GM19328 (cell line): ENCODE measurements around the gene CDPF1.
"Not testable (repeated sequence)": the region's sequence is repeated elsewhere in the genome, so short reads cannot be mapped to it uniquely, and the experiment has no call there.

Experiments
- ATAC-seq: cut with Tn5 transposase; IDR thresholded peaks from one replicate; pipeline ENCODE4 v1.9.1; 2021; ENCODE audit warnings: mild to moderate bottlenecking, moderate library complexity; ENCODE audit not compliant: unreplicated experiment

Gene CDPF1

DNA sequence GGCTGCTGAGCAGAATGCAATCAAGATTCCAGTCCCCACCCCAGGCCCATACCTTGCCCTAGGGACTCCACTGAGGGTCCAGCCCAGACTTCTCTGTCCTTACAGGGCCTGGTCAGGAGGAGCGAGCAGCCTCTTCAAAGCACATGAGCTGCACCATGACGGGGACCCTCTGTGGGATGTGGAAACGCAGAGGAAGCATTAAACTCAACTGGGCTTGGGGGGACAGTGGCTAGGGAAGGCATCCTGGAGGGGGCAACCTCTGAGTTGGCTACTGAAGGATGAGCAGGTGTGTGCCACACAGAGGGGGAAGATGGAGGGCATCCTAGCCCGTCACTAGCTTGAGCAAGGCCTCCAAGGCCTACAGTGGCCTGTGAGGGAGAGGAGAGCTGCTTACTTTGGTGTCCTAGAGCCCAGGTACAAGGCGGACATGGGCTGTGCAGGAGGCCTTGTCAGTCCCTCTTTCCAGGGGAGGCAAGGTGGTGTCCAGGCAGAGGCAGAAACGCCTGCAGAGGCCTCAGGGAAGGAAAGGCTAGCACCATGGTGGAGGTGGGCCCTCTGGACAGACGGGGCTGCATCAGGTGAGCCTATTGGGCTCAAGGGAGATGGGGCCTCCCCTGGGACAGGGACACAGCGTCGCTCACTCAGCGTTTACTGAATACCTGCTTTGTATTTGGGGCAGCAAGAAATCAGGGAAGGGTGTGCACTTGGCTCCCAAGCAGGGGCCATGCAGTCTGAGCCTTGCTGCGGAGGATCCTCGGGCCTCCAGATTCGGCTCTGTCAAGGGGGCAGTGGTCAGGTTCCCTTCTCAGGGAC, 32.0 kb upstream of the CDPF1 start:
- ATAC-seq: no peak

DNA sequence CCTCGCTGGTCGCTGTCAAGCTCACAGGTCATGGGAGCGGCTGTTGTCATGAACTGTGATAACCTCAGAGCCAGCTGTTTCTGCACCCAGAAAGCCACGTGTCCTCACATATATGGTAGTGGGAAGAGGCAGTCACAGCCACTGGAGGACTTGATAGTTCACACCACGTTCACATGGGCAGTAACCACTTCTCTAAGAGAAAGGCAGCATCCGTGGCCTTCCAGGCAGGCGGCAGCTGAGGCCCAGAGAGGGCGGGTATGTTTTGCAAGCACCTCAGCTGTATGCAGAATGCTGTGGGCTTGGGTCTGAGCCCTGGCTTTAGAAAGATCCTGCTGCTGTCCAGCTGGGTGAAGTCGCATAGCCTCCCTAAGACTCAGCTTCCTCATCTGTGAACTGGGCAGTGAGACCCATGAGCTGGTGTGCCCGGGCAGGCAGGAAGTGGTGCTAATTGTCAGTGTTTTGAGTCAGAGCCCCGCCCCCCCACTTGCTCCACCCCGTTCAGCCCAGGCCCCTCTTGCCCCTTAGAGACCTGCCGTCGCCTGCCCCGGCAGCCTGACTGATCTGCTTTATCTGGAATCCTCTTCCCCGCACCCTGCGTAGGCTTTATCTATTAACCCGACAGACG, 31.0 kb upstream of the CDPF1 start:
- ATAC-seq: no peak

DNA sequence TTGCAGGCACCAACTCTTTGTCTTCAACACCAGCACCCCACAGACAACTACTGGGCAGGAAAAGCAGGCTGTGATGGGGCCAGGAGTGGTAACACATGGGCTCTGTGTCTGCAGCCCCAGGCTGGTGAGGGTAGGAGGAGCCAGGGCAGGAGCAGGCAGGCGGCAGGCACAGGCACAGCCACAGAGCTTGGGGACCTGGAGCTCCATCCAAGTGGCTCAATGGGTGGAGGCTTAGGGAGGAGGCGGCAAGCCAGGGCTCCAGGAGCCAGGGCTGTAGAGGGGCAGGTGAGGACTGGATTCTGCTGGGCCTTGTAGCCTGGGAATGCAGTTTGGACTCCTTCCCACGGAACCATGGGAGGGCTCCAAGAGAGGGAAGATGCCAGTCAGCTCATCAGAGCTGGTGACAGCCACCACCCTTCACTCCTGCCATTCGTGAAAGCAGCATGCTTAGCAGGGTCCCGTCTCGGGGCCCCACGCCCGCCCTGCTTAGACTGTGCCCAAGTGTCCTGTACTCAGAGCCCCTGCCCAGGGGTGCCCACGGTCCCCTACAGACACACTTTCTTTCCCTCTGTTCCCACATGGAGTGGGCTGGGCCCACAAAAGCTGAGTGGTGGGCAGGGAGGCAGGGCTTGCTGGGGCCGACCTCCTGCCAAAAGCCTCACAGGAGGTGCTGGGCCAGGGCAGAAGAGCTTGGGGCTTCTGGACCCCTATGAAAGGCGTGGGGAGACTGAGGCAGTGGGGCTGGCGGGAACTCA, 30.1 kb upstream of the CDPF1 start:
- no peak for ATAC-seq

DNA sequence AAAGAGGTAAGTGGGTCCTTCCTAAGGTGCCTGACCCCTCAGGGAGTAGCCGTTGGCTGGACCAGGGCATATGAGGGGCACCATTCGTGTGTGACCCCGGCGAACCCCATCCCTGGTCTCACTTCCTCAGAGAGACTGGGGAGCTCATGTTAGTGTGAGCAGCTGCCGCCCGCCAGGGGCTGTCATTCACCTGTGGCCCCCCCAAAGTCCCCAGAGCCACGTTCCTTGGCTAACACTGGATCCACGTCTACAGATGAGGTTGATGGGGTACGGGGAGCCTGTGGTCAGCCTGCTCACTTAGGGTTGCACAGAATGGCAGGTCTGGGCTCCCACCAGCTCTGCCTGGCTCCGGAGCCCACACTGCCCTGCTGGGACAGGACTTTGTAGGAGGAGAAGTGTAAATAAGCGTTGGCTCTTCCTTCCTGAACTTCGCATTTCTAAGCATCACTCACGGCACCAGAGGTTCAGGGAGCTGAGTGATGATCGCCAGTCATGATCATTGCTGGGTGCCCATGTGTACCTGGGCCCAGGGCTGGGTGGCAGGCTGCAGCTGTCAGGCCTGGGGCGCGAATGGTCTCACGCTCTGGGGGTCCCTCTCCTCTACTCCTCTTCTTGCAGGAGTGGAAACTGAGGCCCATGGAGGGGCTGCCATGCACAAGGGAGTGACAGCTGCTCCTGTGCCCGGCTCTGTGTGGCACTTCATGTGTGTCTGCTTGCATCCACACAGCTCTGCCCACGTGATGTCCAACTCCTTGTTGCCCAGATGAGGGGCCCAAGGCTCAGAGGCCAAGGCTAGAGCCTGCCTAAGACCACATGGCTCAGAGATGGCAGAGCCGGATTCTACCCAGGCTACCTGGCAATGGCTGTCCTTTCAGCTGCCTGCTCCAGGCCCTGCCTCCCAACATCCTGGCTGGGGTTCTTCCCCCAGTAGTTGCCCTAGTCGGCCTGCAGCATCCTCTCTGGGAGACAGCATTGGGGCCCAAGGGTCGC, 28.9 kb upstream of the CDPF1 start:
- ATAC-seq: no peak

DNA sequence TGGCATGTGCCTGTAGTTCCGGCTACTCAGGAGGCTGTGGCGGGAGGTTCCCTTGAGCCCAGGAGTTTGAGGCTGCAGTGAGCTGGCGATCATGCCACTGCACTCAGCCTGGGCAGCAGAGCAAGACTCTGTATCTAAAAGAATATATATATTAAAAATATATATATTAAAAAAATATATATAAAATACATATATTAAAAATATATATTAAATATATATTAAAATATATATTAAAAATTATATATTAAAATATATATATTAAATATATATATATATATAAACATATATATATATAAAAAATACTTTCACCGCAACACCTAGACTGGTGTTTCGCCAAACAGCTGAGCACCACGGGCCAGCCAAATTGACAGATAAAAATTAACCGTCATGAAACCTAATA, 26.5 kb upstream of the CDPF1 start:
- ATAC-seq: no peak

DNA sequence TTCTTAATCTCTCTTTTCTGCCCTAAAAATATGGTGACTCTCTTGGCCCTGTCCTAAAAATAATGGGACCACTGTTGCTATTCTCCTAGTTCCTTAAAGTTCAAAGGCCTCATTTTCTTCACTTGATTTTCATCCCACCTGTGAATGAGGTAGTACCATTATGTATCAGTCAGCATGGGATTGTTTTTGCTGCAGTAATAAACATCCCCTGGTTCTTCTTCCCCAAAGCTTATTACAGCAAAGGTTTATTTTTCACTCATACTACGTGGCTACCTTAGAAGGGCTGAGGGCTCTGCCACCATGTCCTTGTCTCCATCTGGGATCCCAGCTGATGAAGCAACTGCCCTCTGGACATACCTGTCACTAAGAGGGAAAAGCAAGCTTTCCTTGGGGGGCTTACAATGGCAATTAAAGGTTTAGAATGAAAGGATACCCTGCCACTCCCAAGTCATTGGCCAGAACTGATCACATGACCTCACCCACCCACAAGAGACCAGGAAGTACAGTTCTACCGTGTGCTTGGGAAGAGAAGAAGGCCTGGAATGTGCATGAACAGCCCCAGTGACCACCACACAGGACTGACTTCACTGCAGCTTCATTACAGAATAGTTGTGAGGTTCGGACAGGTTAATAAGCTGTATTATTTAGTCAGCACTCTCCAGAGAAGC, 25.5 kb upstream of the CDPF1 start:
- ATAC-seq: no peak

DNA sequence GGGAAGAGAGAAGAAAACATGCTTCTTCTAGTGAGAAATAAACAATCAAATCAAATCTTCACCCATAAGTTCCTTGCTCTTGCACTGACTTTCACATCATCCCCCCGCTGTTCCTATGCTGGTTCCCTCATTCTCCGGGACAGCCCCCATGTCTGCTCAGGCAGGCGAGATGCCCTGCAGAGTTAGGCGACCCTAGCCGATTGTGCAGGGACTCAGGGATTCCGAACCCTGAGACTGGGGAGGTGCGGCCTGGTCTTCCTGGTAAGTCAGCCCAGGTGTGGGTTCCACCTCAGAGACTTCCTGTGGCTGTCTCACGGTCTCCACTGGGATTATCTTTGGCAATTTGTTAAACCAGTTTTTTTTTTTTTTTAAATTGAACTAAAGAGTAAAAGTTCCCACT, 24.3 kb upstream of the CDPF1 start:
- ATAC-seq: no peak

DNA sequence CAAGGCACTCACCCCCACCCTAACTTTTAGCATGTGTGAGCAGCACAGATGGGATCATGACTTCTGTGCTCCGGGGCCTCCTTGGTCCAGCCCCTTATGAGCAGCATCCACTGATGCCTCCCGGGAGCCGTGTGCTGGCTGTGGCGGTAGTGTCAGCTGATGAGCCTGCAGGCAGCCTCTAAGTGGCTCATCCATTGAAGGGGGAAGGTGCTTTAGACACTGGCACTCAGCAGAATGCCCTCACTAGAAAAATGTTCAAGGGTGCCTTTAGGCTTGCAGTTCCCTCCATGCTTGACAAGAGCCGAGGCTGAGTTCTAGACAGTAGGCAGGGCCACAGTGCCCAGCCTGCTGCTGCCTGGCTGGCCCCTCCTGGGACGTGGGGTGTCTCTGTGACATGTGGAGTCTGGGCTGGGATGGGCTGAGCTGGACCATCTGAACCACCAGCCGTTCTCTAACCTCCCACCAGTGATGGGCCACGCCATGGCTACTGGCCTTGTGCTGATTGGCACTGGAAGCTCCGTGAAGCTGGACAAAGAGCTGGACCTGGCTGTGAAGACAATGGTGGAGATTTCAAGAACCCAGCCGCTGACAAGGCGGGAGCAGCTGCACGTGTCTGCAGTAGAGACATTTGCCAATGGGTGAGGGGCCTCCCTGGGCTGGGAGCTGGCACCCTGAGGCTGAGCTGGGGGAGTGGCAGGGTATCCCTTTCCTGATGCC, 23.5 kb upstream of the CDPF1 start:
- no peak for ATAC-seq

DNA sequence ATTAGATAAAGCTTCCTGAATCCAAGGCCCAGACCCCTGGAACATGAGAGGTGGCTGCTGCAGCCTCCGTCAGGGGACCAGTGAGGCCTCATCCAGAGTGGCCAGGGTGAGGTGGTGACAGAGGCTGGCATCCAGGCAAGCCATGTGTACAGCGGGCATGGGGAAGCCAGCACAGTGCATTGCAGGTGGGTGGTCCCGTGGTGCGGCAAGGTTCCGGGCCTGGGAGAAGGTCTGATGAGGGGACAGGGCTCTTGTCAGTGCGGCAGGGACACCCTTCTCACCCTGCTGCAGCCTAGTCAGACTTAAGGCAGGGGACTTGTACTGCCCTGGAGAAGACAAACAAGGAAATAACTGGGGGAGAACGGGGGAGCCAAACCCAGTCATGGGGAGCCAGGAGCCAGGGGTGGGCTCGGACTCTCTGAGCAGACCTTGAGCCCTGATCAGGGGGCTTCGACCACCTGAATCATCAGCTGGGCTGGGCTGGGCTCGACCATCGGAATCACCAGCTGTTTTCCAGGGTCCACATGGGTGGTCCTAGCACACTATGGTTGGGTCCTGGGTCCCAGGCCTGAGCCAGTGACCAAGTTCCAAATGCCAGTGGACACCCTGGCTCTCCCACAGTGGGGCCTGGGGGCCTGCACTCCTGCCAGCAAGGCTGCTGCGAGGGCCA, 22.8 kb upstream of the CDPF1 start:
- no peak for ATAC-seq

DNA sequence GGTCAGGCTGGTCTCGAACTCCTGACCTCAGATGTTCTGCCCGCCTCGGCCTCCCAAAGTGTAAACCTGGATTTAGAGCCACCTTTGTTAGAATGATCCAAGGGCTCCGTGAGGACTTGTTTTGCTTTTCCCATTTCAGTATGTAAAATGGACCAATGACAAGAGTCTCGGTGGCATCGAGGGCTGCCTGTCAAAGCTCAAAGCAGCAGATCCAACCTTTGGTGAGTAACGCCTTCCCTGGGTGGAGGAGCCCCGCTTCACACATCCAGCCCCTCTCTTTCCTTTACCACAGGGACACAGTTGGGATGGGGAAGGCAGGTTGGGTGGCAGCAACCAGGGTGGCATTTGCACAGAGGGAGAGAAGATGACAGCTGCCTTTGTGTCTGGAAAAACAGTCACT, 22.1 kb upstream of the CDPF1 start:
- no peak for ATAC-seq

DNA sequence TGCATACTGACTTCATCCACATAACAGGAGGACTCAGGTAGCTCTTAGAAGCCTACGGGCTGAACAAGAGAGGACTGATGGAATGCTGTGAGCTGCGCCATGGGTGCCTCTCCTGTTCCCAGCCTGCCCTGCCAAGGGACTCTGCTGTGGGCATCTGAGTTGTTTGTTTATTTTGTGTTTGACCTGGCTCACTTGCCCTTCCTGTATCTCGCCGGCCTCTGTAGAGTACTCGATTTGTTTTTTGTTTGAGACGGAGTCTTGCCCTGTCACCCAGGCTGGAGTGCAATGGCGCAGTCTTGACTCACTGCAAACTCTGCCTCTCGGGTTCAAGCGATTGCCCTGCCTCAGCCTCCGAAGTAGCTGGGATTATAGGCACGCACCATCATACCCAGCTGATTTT, 19.5 kb upstream of the CDPF1 start:
- no peak for ATAC-seq

DNA sequence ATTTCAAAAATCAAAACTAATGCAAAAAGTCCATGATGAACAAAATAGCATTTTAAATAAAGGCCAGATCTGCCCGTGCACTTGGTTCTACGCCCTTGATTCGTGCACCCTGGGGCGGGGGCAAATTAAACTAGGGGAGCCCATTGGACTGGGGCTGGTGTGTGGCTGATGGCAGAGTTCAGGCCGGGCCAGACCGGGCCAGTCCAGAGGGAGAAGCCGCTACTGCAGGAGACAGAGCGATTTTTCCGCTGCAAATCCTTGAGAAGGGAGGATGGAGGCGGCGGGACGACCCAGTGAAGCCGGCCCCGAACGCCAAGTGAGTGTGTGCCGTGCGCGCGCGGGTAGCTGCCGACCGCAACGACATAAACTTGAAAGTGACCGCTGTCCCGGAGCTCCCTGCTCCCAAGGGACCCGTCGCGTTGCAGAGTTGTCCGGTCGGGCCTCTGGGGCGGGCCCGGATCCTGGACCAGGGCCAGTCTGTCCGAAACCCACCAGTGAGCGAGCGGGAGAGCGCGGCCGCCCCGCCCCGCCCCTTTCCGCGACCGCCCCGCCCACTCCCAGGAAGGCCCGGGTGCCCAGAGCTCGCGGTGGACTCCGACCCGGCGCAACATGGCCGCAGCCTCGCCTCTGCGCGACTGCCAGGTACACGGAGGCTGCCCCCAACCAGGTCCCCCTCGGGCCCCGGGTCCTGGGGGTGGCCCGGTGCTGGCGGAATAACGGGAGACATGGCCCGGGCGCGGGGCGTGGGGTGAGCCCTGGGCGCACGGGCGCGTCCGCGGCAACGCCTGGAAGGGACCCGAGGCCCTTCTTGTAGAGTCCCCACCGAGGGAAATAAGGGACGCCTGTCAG, 17.6 kb upstream of the CDPF1 start, which contains the start of gene TTC38:
Gene TTC38 (plus strand): TSS at position 578 of the 849 bp plus-strand sequence. CDS start 32 bp downstream, at position 610.
- ATAC-seq: no peak

DNA sequence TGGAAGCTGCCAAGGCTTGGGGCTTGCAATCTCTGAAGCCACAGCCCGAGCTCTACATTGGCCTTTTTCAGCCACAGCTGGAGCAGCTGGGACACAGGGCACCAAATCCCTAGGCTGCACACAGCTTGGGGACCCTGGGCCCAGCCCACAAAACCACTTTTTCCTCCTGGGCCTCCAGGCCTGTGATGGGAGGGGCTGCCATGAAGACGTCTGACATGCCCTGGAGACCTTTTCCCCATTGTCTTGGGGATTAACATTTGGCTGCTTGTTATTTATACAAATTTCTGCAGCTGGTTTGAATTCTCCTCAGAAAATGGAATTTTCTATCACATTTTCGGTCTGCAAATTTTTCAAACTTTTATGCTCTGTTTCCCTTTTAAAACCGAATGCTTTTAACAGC, 15.5 kb upstream of the CDPF1 start:
- not testable (repeated sequence) for ATAC-seq

DNA sequence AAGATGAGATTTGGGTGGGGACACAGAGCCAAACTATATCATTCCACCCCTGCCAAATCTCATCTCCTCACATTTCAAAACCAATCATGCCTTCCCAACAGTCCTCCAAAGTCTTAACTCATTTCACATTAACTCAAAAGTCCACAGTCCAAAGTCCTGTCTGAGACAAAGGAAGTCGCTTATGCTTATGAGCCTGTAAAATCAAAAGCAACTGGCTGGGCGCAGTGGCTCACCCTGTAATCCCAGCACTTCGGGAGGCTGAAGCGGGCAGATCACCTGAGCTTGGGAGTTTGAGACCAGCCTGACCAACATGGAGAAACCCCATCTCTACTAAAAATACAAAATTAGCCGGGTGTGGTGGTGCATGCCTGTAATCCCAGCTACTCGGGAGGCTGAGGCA, 14.4 kb upstream of the CDPF1 start:
- not testable (repeated sequence) for ATAC-seq

DNA sequence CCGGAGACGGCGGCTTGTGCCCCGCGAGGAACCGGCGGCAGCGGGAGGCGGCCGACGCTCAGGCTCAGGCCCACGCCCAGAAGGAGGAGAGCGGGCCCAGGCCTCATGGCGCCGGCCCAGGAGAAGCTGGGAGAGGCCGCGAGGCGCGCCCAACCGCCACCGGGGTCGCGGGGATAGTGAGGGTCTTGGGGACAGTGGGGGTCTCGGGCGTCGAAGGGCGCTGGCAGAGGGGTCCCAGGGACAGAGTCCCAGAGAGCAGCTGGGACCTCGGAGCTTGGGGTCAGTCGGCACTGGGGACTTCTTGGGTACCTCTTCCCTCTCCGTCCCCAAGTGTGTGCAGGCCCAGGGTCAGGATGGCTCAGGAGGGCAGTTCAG, 13.1 kb upstream of the CDPF1 start, which contains the start of gene PKDREJ:
Gene PKDREJ (minus strand): TSS at position 128 of the 375 bp plus-strand sequence. CDS start 21 bp downstream, at position 107.
- no peak for ATAC-seq

DNA sequence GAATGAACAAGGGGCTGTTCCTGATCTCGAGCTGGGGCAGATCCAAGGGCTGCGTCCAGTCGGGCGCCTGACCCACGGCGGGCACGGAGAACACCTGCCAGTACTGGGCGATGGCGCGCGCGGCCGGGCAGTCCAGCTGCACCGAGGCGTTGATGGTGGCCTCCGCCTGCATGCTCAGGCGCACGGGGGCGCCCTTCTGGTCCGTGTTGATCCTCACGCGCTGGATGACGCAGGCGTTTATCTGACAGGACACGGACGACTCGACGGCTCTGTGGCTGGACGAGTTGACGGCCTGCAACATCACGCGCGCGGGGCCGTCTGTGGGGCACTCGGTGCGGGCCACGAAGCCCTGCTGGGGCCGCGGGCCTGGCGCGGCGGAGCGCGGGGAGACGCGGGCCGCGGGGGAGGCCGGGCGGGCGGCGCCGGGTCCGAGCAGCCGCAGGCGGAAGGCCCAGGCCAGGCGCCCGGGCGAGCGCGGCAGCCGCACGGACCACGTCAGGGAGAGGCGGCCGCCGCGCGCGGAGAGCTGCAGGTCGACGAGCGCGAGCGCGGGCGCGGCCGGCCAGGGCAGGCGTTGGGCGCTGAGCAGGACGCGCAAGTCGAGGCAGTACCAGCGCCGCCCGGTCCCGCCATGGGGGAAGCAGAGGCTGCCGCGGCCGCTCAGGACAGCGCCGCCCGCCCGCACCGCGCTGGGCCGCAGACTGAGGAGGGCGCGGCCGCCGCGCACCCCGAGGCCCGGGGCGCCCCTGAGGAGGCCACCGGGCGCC, 12.5 kb upstream of the CDPF1 start:
- ATAC-seq: no peak

DNA sequence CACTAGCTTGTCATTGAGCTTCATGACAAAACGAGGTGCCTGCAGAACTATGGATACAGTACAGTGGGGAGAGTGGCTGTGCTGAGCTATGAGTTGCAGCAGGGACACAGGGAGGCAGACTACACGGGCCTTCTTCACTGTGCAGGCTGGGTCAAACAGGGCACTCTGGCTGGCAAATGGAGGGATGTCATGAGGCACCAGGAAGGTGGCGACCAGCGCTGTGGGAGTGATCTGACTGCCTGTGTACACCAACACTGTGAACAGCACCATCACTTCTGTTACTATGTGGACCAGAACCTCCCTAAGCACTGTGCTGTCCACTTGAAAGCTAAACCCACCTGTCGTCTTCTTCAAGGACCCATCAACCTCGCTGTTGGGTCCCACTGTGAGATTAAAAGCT, 9.9 kb upstream of the CDPF1 start:
- no peak for ATAC-seq
